NCI-H748 (cell line): ENCODE results near the gene MCM3.
A peak's percentile ranks its signal among the peaks of the same experiment; 100 is the strongest.

Experiments used
- DNase-seq: peaks from one replicate; lab custom pipeline; 2025; ENCODE audit not compliant: unreplicated experiment; lab: John Stamatoyannopoulos, UW

The MCM3 gene

DNA sequence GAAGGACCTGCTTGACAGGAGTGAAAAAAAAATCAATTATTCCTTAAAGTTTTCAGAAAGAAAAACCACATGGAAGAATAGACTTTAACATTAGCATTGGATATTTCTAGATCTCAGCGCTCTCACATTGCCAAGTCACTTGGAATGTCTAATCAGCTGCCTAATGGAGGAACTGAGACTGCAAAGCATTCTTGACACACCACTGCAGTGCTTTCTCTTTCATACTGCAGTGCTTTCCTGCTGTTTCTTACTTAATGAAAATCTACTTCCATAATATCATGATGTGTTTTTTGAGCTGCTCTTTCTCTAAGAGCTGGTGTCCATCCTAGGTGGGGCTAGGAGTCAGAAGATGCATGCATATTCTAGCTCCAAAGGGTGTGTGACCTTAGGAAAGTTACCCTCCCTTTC lies 20.4 kb upstream of the MCM3 start:
- DNase-seq, result no peak

DNA sequence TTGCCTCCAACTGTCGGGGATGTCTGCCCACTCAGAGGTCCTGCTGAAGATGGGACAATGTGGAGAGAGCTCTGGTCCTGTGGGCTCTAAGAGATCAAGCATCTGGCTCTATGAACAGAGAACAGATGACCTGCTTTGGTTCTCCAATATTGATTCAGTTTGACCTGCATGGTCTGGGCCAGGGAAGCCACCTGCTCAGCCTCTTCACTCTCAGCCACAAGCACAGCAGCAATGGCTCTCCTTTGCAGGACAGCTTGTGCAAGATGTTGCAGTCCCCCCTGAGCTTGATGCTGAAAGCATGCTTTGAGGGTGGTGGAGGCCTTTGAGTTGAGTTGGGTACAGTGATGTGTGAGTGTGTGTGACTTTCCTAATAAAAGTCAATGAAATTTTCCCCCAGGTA lies 18.6 kb upstream of the MCM3 start:
- DNase-seq, result no peak

DNA sequence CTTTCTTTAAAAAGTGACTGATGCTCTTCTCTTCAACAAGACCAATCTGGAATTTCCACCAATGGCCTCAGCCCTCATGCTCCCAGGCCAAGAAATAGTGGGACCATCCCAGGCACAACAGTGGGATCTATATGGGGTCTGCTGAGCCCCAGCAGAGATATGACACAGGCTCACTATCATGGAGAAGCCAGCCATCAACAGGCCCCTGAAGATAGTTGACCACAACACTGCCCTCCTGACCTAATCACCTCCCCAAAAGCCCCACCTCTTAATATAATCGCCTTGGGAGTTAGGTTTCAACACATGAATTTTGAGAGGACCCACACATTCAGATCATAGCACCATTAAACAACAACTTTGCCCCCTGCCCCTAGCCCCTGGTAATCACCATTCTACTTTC lies 16.8 kb upstream of the MCM3 start:
- no peak for DNase-seq

DNA sequence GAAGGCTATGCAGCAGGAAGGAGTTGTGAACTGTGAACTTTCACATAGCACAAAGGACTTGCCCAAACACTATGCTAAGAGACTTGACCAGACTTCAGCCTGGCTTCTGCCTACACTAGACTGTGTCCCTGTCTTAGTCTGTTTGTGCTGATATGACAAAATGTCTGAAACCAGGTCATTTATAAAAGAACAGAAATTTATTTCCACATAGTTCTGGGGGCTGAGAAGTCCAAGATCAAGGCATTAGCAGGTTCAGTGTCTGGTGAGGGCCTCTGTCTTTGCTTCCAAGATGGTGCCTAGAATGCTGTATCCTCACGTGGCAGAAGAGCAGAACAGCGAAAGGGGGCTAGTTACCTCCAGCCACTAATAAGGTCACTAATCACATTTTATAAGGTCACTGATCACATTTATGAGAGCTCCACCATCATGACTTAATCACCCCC lies 16.0 kb upstream of the MCM3 start:
- no peak for DNase-seq

DNA sequence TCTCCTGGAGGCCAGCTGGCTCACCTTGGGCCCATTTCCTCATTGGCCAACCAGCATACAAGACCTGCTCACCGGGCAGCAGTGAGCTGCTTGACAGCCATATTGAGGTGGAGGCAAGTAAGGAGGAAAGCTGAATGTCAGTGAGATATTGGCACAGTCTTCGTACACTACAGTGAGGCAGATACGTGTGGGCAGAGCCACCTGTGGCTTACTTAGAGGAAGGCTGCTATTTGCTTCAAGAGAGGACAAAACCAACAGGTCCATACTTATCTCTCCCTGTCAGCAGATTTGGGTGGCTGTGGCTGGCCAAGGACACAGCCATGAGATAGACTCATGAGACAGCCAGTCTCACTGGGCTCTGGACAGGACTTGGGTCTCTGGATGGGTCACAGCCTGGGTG lies 15.1 kb upstream of the MCM3 start:
- DNase-seq, result no peak

DNA sequence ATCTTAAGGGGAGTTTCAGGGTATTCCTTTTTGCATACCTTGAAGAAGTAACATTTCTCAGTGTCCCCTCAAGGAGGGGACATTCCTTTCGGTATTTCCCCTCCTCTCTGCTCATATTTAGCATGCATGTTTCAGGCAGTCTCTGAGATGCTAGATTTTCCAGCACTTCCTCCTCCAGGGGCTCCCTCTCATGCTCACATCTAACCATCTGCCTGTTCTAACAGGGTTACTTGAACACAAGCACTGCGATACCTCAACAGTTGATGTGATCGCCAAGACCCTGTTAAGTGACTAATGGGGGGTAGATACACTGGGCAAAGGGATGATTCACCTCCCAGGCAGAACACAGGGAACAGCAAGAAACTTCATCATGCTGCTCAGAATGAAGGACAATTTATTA lies 12.9 kb upstream of the MCM3 start:
- no peak for DNase-seq

DNA sequence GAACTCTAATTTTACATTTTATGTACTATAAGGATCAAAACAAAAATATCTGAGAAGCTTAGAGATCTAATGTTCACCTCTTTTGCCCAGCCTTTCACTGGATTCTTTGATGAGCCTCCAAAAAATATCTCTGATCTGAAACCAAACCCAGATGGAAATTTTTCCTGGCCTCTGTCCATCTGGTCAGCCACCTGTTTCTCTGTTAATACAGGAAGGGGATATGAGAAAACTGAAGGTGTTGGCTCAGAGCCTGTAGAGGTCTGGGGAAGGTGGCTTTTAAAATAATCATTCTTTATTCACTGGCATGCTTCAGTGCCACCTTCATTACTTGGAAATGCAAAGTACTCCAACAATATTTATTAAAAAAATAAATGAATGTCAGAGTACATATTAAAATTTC lies 8.5 kb upstream of the MCM3 start:
- DNase-seq, result no peak

DNA sequence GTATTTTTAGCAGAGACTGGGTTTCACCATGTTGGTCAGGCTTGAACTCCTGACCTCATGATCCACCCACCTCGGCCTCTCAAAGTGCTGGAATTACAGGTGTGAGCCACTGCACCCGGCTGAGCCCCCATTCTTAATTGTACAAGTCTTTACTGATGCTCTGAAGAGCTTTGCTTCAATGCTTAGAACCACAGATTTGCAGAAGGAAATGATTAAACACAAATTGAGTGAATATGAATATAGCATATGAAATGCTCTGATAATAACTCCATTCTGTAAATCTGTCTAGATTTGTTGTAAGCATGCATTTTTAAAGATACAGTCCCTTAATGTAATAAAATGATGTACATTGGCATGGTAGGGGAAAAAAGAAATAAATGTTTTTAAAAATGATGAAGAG lies 4.3 kb upstream of the MCM3 start:
- no peak for DNase-seq

DNA sequence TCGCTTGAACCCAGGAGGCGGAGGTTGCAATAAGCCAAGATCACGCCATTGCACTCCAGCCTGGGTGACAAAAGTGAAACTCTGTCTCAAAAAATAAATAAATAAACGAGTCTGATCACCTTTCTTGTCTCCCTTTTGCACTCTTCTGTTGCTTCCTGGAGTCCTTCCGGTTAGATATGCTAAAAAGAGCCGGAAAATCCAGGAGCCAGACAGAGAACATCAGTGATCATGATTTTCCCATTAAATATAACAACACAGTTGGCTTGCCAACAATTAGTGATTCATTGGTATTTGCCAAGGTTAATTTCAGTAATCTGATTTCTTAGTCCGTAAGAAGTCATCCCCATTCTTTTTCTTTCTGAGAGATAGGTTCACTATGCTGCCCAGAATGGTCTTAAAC lies 3.7 kb upstream of the MCM3 start:
- no peak for DNase-seq

DNA sequence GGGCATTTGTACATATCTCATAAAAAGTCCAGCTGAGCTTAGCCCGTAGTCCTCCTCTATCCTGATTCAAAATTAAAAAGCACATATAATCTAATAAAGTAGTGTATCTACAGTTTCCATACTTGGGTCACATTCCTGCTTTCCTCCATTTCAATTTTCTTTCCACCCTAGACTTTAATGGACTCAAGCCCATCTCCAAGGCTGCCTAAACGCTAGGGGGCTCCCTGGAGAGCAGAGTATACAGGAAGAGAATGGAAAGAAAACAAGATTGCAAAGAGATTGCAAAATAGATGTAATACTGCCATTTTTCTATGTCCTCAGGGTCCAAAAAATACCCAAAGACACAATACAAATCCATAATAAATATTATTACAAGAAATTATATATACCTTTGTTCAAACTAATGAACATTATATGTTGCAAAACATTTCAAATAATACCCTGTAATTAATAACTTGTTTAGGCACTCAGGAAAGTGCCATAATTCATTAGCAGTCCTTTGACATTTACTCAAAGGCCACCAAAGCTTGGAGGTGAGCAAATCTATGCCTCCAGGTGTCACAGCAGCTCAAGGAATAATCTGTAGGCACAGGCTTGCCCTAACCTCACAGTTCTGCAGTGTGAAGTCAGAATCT lies 2.4 kb upstream of the MCM3 start:
- DNase-seq, result peak; percentile 79

DNA sequence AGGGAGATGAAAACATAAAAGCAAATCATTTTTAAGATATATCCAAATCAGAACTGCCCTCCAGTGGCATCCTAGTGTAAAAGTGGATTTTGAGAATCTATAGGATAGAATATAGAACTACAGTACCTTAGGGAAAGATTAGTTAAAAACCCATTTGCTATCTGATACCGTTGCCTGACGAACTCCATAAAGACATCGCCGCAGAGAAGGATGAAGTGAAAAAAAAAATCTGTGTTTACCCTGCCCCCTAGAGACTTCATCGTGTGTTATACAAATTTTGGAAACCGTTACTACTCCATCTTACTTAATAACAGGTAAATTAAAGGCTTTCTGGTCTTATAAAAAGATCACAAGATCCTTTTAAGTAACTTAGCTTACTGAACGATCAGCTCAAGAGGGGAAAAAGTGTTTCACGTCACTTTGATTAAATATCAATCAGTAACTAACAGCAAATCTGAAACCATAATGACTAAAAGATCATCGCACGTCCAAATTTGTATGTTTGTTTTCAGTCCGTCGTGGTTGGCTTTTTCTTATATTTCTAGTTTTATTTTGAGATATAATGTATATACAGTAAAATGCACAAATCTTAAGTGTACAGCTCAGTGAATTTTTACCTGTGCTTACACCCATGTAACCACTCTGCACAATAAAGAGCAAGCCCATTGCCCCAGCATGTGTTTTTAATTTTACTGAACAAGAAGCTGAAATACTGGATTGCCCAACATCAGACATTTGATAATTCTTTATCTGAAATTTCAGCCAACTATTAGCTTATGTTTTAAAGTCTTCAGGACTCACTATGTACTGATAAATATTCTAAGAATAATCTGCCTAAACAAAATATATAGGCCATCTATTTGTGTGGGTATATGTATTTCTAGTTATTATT lies 881 bp upstream of the MCM3 start:
- DNase-seq, result peak; percentile 67

DNA sequence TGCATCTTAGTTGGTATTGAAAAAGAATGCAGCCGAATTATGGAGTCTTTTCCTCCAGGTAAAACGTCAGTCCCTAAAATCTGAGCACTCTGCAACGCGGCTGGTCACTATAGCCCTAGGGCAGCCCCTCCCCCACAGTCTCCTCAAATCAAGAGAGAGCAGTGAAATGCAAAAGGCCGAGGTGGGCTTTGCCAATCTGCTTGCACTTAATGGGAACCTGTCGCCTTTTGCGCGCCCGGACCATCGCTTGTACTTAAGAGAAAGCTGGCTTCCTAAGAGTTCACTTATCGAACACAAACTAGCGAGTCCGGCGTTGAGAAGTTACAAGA lies 447 bp downstream of the MCM3 start:
- peak; percentile 85 for DNase-seq

DNA sequence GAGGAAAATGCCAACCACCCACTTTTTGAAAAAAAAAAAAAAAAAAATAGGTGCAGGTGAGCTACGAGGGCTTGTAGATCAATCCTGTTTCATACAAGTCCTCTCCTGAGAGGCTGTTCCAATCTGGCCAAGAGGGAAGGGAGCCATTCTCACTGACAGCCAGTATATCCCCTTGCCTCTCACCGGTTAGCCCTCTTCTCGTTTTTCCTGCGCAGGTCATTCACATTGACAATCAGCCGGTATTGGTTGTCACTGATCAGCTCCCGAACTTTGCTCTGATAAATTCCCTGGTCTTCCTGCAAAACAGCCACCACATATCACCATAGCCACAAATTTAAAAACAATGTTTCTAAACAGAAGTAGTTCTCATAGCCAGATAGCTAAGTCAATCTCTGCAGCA lies 1.4 kb downstream of the MCM3 start:
- DNase-seq, result no peak

DNA sequence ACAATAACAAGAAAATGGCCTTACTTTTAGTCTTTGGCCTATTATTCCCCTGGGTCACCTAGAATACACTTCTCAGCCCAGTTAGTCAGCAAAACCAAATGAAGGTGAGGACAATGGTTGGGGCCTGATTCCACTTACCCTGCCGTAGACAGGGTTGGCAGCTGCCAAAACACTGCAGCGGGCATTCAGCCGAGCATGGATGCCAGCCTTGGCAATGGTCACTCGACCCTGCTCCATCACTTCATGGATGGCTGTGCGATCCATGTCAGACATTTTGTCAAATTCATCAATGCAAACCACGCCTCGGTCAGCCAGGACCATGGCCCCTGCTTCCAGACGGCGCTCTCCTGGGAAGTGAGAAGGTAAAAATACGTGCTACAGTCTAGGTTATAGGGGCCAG lies 8.4 kb downstream of the MCM3 start:
- no peak for DNase-seq

DNA sequence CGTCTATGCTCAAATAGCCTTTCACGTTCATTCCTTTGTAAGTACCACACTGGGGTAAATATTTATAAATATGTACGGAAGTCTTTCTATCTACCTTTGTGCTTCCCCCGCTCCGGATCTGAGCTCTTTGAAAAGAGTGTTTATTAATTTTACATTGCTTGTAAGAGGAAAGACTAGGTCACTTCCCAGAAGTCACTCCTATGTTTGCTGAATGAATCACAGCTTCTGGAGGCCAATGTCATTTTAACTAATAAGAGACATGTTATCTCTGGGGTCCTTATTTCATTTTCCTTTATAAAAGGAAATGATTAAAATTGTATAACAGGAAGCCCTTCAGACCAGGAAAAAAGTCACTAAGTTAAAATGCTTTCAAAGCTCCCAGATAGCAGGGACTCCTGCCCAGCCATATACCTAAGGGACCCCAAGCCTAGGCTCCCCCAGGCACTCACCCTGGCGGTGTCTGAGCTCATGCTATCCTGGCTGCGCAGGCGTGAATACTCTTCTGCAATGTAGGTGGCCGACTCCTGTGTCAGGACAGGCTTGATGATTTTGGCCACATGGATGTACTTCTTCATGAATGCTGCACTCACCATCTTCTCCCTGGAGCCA lies 12.6 kb downstream of the MCM3 start:
- no peak for DNase-seq

DNA sequence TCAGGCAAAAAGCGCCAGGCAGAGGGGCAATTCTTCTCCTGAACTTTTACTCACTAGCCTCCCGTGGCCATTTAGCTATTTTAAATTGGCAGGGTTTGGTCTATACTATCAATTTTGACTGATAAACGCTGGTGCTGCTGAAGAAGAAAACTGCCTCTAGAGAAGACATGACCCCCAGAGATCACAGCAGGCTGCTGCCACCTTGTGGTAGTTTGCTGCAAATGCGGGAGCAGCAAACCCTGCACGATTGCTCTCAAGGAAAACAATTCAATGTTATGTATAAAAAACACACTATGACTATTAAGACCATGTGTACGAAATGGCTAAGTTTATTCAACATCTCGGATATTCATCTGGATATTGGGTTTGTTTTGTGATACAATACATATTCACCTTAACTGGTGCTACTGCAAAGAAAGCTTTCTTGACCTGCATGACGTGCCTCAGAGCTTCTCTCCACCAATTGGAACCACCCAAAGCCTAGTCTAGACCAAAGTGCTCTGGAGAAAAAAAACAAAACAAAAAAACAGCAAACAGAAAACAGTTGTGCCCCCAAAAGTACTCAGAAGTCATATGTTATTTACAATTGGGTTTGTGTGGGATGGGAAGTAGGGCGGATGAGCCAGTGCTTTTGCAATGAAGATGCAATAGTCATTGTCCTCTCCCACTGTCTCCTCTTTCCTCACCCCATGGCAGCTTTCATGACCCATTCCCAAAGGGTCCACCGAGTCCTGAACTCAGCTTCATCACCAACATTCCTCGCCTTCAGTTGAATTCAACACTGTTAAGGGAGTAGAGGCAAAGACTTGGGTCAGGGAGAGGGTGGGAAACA lies 20.6 kb downstream of the MCM3 start:
- DNase-seq, result peak; percentile 59

DNA sequence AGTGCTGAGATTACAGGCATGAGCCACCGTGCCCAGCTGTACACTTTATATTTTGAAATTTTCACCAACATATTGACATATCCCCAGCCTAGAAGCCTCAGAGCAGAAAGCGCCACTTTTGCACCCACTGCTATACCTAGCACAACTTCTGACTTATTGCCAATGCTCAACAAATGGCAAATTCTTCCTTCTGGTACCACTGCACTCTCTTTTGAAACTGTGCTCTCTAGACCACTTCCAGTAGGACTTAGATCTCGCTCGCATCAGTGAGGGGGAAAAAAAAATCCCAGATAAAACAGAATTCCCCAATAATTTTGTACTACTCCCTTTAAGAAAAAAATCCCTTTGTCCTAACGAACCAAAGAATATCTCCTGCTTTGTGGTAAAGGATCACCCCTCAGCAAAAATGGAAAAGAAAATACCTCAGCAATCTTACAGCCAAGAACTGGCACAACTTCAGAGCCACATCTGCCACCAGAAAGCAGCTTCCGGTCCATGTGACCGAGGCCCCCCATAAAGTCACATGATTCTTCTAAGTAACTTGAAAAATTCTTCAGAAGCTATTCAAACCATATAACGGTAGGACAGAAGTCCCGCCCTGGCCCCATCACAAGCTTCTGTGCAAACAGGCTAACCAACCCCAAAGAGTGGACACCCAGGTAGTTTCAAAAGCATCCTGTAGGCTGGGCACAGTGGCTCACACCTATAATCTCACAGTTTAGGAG lies 21.8 kb downstream of the MCM3 start:
- DNase-seq, result no peak

DNA sequence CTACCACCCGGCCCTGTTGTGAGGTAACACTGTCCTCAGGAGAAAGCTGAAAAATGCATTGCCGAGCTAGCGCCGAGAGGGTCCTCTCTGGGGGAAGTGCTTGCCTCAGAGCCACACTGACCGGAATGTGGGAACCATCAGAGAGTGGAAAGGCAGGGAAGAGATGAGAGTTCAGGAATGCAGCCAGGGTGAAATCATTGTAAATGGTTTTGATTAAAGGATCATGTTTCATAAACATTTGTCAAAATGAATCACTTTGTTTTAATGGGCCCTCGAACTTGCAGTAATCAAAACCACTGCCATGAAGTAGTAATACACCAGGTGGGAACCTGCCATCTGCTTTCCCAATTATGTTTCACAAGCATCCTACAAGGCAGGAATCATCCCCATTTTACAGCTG lies 23.3 kb downstream of the MCM3 start:
- no peak for DNase-seq

DNA sequence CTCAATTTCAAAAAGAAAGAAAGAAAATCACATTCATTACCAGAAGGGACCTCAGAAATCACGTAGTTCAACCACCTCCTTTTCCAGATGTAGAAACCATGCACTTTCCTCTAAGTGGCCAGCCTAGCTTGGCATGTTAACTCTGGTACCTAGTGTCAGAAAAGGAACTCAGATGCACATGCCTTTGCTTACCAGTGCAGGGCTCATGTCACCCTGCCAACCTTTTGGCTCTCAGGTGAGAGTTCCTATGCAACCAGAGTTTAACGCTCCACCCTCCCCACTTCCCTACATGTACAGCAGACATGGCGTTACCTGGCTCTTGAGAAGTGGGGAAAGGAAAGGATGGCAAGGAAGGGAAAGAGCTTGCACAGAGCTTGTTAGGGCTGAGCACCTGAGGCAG lies 23.9 kb downstream of the MCM3 start:
- DNase-seq, result no peak

DNA sequence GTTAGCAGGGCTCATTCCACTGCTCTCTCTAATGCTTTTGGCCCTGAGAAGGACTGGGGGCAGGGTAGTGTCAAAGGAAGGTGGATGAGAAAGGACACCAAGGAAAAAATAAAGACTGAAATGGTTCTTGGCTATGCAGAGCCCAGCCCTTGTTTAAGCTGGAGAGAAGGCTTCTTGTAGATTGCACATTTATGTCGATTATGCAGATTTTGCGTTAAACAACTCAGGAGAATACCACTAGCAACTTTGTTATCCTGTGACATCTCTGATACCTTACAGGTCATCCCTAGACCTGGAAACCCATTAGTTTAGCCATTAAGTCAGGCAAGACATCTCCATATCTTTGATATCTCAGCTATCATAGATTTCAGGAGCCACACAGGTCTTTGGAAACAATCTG lies 29.1 kb downstream of the MCM3 start:
- DNase-seq, result no peak
